Ovary (tissue), 3 donors: ENCODE results near the gene DRC3.

ENCODE experiments used
- CTCF ChIP-seq, 3 donors: fragments of 450-650 bp in 2 of 3; fragments of 200-600 bp in 1 of 3; IDR thresholded peaks; one replicate each; pipeline versions ENCODE4 v1.5.1 to v1.8.0; 2016 to 2022; ENCODE audit warnings: antibody characterized with exemption in 3 of 3, mild to moderate bottlenecking in 1 of 3
- POLR2A ChIP-seq: fragments of 450-650 bp; IDR thresholded peaks from one replicate; pipeline ENCODE4 v1.6.1; 2017; ENCODE audit warnings: antibody characterized with exemption, mild to moderate bottlenecking, moderate library complexity
- donor health status: DM: no; HTN: no; CAD: no.

GRCh38 chr17:18028952-18029540 lies 56.4 kb downstream of the DRC3 start:
- TF ChIP-seq CTCF (IDR thresholded peaks at IDR 0.05), result no peak
- TF ChIP-seq POLR2A, result no peak
